Measurements from ENCODE around the gene KIF12.
"Not testable (repeated sequence)": the region's sequence is repeated elsewhere in the genome, so short reads cannot be mapped to it uniquely, and the experiment has no call there.

KIF12 gene

GRCh38 chr9:114082763-114083412, 16.2 kb downstream of the KIF12 start:
- DNase-seq, result not testable (repeated sequence)

- peak; percentile 92 for DNase-seq
Measured at GRCh38 chr9:114082017-114082762, 16.9 kb downstream of the KIF12 start.

DNA sequence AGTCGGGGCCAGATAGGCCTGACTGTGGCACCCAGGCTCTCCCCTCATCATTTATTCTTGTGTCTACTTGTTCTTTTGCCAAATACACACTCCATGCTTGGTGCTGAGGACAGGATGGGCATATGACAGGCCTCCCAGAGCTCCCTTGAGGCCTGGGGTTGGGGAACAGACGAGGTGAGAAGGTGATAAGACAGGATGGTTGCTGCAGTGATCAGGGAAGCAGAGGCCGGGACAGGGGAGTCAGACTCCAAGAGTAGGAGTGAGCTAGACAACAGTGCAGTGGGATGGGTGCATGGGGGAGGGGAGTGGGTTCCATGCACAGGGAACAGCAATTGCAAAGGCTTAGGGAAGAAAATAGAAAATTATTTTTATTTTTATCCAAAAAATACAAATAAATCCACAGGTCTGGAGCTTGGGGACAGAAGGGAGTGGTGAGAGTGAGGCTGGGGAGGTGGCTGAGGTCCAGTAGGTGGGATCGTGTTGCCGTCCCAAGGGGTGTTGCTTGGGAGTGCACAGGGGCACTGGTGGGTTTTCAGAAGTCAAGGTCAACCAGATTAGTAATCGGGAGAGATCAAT, 17.6 kb downstream of the KIF12 start:
- DNase-seq, result no peak

DNA sequence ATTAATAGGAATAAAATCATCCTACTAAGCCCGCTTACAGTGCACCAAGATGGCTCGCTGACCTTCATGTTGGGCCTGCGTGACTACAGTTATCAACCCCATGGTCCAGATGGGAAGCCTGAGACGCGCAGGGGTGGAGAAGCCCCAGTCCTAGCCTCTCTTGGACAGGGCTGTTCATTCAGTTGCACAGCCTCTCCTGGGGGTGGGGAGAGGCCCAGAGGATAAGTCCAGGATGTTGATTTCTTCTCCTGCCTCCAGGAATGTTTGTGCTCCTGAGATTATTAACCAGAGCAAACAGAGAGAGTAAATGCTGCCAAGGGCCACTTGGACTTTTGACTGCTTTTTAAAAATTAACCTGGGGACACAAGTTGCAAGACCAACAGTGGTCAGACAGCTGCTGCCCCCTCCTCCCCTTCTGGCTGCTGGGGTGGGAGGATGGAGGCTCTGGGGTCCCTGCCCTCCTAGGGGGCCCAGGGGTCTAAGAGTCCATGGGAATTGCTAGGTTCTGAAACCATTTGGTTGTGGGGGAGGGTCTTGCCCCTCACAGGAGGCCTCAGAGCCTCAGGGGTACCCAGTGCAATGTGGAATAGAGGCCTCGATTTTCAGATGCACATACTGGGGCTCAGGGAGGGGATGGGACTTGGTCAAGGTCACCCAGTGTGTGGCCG, 18.2 kb downstream of the KIF12 start:
- no peak for DNase-seq

DNA sequence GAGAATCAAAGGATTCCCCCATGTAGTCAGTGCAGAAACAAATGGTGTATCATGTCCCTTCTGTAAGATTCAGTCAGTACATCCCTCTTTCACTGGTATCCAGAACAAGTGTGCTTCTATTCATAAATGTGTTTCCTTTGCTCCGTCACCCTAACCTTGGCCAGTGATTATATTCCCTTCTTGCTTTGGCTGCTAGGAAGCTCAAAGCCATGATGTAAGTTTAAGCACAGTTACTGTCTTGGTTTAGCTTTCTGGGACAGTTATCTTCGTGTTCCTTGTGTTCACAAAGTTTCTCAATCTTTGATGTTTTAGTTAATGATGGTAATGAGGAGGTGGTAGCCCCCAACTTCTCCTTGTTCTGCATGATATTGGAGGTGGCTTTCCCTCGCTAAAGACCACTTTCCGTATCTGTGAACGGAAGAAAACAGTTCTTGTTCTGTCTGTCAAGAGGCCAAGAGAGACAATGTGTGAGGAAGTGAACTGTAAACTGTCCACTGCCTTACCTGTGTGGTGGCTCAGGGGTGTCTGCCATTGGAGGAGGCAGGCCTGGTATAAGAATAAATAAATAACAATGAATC, 18.8 kb downstream of the KIF12 start:
- DNase-seq, result no peak

GRCh38 chr9:114078781-114079156, 20.3 kb downstream of the KIF12 start:
- DNase-seq, result no peak

GRCh38 chr9:114078021-114078780, 20.9 kb downstream of the KIF12 start, which contains the start of gene AMBP:
Gene AMBP (minus strand): TSS chr9:114078300. CDS start chr9:114078209, 91 bp downstream.
- DNase-seq, result no peak

DNA sequence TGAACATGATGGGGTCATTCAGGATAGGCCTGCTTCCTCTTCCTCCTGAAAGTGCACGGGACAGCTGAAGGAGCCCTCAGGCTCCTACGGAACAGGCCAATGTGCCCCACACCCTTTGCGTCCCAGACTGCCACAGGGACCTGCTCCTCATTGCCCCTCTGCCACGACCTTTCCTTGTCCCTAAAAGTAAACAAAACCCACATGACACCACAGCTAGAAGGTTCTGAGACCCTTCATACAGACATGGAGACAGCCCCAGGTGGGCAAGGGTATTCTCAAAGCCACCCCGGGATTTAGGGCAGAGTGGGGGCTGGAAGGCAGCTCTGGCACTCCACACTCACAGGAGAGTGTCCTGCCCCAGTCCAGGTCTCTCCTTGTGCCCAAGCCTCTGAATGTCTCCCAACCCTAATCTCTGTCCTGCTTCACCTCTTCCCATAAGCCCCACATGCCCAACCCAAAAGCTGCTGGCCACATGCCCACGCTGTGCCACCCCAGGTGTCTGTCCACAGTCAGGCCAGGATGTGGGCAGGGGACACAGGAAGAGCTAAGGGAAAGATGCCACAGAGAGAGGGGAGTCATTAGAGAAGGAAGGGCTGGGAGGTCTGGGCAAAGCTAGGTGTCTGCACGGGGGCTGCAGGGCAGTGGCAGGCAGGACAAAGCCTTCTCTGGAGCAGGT, 21.8 kb downstream of the KIF12 start:
- no peak for DNase-seq

GRCh38 chr9:114076237-114077161, 22.6 kb downstream of the KIF12 start:
- DNase-seq, result no peak

DNA sequence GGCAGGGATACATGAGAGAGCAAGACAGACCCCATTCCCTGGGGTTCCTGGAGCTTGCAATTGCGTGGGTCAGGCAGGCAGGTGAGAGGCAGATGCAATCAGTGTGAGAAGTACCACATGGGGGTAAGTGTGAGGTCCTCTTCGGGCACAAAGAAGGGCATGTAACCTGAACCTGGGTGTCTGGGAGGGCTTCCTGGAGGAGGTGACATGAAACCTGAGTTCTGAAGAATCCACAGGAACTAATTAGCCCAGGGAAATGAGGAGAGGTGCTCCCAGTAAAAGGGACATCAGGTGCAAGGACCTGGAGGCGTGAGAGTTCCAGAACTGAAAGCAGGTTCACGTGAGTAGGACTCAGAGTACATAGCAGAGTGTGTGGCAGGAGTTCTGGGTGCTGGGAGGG, 23.5 kb downstream of the KIF12 start:
- no peak for DNase-seq

- peak; percentile 36 for DNase-seq
Measured at GRCh38 chr9:114072184-114073140, 26.6 kb downstream of the KIF12 start.

DNA sequence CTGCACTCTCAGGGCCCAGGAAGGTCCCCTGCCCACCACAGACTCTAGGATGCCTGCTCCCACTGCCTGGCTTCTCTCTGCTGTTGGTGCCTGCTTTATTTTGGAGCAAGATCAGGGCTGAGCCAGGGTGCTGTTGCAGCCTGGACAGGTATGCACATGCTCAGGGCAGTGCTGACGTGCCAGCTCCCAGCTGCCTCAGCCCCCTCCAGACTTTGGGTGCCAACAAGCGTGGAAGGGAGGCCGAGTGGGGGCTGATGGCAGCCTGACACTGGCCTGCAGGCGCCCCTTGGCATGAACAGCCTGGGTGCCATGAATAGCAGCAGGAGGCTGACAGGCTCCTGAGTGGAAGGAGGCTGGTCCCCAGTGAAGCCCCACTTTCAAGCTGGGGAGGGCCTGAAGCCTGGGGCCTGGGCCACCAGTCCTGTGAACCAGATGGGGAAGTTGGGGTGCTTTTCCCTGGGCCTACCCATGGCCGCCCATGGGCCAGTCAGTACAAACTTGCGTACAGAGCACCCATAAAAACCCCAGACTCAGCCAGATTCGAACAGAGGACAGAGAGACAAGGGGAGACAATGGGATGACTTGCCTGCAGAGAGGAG, 27.8 kb downstream of the KIF12 start:
- DNase-seq, result no peak

DNA sequence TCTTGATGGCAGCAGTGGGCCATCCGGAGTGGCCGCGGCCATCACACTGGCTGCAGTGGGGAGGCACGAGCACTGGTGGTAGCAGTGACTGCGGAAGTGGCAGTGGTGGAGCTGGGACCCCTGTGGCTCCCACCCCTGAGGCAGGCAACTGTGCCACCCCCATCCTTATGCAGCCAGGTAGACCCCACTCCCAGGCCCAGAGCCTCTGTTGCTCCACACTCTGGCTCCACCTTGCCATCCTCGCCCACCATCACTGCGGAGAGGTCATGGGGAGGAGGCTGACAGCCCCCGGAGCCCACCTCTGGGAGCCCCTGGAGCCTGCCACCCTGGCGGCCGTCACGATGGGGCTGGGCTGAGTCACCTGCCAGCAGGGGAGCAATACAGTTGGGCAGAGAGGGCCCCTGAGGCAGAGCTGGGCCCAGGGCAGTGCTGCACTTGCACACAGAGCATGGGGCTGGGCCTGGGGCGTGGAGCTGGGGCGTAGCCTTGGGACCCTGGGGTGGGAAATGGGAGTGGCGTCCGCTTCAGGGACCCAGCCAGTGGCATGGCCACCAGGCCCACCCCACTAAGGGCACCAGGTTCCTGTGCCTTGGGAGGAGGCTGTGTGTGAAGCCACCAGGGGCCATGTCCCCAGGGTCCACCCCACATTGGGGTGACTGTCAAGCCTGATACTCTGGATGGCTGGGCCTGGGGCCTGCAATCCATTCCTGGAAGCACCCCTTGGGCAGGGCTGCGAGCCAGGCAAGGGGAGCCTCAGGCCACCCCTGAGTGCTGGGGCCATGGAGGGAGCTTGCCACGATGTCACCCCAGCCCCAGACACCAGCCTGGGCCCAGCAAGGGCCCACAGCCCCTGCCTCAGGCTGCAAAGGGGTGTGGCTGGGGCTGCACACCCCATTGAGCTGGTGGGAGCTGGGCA, 28.6 kb downstream of the KIF12 start:
- DNase-seq, result no peak

DNA sequence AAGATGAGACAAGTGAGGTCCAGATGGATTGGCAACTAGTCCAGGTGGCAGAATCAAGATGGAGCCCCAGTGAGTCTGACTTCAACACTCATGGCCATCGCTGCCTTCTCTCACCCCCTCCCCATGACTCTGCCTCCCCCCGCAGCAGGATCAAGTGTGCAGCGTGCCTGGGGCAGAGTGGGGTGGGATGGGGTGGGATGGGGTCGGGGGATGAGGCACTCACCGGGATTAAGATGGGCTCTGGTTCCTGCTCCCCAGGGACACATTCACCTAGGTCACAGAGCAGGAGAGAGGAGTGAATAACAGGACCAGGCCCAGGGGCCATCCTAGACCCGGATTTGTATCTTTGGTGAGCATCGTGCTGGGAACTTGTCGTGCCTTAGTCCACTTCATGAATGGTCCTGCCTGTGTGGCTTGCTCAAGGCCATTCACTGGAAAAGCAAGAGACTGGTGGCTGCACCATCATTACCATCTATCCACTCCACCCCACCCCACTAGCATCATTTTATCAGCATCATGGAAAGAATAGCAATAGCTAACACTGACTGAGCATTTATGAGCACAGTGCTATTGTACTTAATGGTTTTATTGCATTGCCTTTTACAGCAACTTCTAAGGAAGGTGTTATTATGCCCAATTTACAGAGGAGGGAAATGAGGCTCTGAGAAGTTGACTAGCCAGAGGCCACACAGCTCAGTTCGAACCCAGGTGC, 29.5 kb downstream of the KIF12 start:
- no peak for DNase-seq

- DNase-seq, result no peak
Measured at GRCh38 chr9:114065304-114065703, 33.8 kb downstream of the KIF12 start.

GRCh38 chr9:114061830-114062474, 37.1 kb downstream of the KIF12 start:
- DNase-seq, result no peak

DNA sequence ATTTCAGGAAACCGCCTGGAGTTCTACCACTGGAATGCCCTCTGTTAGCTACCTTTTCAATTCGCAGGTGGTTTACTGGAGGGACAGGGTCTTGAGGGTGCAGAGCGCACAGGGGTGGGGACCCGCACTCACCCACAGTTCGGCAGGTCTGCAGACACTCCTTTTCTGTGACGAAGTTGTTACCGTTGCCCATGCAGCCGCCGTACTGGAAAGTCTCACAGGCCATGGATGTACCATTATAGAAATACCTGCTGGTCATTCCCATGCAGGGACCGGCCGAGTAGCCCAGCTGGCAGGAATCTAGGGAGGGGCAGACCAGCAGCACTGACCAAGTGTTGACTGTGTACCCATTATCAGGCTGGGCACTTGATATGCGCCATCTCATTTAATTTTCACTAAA, 37.8 kb downstream of the KIF12 start:
- no peak for DNase-seq

All from midbrain (tissue), 1 donor.